NCI-H446 treated with DMSO at 0.1 percent for 48 hours (cell line): ENCODE data around the gene KLHL9.
"Not testable (repeated sequence)": the region's sequence is repeated elsewhere in the genome, so short reads cannot be mapped to it uniquely, and the experiment has no call there.

ENCODE experiments used
- DNase-seq: peaks from one replicate; lab custom pipeline; 2025; lab: John Stamatoyannopoulos, UW

Gene KLHL9

GRCh38 chr9:21334701-21335632, at the start of gene KLHL9:
KLHL9 (minus strand) TSS chr9:21335404; CDS start chr9:21334859, 545 bp downstream.
- DNase-seq, result peak; percentile 86

GRCh38 chr9:21383627-21384026, 48.4 kb upstream of the KLHL9 start:
- DNase-seq, result no peak

- DNase-seq, result no peak
Observed at GRCh38 chr9:21381448-21382339, 46.5 kb upstream of the KLHL9 start.

- DNase-seq, result not testable (repeated sequence)
Observed at GRCh38 chr9:21371467-21371866, 36.3 kb upstream of the KLHL9 start.

GRCh38 chr9:21367957-21368356, 32.8 kb upstream of the KLHL9 start, which contains the start of gene IFNA13:
IFNA13 (minus strand) TSS chr9:21368057; CDS start chr9:21368010, 47 bp downstream.
- DNase-seq, result no peak

GRCh38 chr9:21367169-21367568, 32.0 kb upstream of the KLHL9 start:
- not testable (repeated sequence) for DNase-seq

- no peak for DNase-seq
Observed at GRCh38 chr9:21362287-21362686, 27.1 kb upstream of the KLHL9 start.

- no peak for DNase-seq
Observed at GRCh38 chr9:21357479-21358460, 22.6 kb upstream of the KLHL9 start.

- no peak for DNase-seq
Observed at GRCh38 chr9:21350787-21351186, 15.6 kb upstream of the KLHL9 start, which contains the start of gene IFNA6. IFNA6 (minus strand) TSS chr9:21350887; CDS start chr9:21350887, 0 bp downstream.

GRCh38 chr9:21348430-21348970, 13.3 kb upstream of the KLHL9 start:
- DNase-seq, result no peak

GRCh38 chr9:21340735-21341134, 5.5 kb upstream of the KLHL9 start:
- DNase-seq, result no peak

- DNase-seq, result no peak
Observed at GRCh38 chr9:21336457-21336856, 1.3 kb upstream of the KLHL9 start.

GRCh38 chr9:21333226-21333625, 2.0 kb downstream of the KLHL9 start:
- DNase-seq, result no peak

- no peak for DNase-seq
Observed at GRCh38 chr9:21331676-21332402, 3.4 kb downstream of the KLHL9 start.

- DNase-seq, result peak; percentile 45
Observed at GRCh38 chr9:21326526-21327139, 8.6 kb downstream of the KLHL9 start.

- DNase-seq, result no peak
Observed at GRCh38 chr9:21324047-21324446, 11.2 kb downstream of the KLHL9 start.

GRCh38 chr9:21322911-21323461, 12.2 kb downstream of the KLHL9 start:
- DNase-seq, result no peak

GRCh38 chr9:21320465-21320864, 14.7 kb downstream of the KLHL9 start:
- DNase-seq, result no peak
